22Rv1 (cell line): ENCODE results near the gene PTPN13.

ENCODE experiments used
- ZFX ChIP-seq: fragments of 450-650 bp; IDR thresholded peaks from 2 replicates; pipeline ENCODE4 v1.6.1; 2017; ENCODE audit warnings: antibody characterized with exemption, borderline replicate concordance
- TF ChIP-seq, protein P1 (sequence below): fragments of 450-650 bp; IDR thresholded peaks from 2 replicates; pipeline ENCODE4 v1.5.1; 2017; ENCODE audit warnings: mild to moderate bottlenecking

DNA sequence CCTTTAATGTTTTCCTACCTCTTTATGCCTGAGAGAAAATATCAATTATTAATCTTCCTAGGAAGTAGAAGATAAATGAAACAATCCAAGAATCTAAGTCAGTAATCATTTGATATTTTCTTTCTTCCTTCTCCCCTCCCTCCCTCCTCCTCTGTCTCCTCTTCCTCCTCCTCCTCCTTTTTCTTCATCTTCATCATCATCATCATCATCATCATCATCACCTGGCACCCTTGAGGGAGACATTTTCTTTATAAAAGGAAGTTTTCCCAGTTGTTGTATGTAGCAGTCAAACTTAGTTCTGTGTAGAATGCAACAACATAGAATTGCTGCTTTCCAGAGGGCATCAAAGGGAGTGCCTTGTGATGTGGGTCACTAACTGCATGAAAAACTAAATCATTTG, 155.0 kb downstream of the PTPN13 start:
- TF ChIP-seq, protein P1, sequence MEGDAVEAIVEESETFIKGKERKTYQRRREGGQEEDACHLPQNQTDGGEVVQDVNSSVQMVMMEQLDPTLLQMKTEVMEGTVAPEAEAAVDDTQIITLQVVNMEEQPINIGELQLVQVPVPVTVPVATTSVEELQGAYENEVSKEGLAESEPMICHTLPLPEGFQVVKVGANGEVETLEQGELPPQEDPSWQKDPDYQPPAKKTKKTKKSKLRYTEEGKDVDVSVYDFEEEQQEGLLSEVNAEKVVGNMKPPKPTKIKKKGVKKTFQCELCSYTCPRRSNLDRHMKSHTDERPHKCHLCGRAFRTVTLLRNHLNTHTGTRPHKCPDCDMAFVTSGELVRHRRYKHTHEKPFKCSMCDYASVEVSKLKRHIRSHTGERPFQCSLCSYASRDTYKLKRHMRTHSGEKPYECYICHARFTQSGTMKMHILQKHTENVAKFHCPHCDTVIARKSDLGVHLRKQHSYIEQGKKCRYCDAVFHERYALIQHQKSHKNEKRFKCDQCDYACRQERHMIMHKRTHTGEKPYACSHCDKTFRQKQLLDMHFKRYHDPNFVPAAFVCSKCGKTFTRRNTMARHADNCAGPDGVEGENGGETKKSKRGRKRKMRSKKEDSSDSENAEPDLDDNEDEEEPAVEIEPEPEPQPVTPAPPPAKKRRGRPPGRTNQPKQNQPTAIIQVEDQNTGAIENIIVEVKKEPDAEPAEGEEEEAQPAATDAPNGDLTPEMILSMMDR = no peak
- TF ChIP-seq ZFX = no peak
